ENCODE data around the gene NEGR1. TPM values are rescaled to one million over a fixed set of nuclear protein-coding genes. Genes with fewer than 3 reads are reported as not detected.

NEGR1 gene
- total RNA-seq, 1 experiment from 2014 or later: 0.03 TPM

DNA sequence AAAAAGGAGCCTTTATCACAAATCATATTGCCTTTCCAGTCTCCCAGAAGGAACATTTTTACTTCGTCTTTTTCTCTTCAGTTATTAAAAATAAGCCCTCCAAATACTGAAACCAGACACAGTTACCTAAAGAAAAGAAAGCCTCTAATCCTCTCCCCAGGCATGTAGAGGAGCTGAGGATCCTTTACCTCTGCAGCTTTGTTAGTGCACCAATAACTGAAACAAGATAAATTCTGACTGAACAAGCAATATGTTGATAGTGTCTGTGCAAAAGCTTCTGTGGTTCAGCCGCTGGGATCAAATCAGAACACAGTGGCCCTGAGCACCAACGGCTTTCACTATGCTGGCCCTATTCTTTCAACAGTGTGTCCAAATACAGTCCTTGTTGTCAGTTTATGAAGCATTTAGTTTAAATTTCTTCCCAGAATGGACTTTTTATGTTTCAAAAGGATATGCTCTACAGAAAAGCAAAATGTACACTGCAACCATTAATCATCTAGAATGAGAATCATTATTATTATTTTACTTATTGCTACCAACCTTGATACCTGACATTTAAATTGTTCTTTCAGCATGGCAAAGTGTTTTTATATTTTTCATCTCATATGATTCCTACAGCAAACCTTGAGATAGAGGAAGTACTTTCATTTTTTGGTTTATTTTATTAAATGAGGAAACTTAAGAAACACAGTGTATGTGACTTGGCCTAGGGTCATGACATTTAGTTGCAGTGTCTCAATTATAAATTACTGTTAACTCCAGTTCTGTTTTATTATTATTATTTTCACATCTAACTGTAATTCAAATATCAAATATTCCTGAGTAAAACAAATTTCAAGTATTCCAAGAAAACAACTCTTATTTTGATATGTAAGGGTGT, 217.9 kb downstream of the NEGR1 start:
- in situ Hi-C loops (cut with HindIII; ENCODE audit: low pct_unique_long_range_greater_than_20kb, low sequenced_read_pairs): no loop called here
- no peak for DNase-seq (ENCODE audit: low read depth)

DNA sequence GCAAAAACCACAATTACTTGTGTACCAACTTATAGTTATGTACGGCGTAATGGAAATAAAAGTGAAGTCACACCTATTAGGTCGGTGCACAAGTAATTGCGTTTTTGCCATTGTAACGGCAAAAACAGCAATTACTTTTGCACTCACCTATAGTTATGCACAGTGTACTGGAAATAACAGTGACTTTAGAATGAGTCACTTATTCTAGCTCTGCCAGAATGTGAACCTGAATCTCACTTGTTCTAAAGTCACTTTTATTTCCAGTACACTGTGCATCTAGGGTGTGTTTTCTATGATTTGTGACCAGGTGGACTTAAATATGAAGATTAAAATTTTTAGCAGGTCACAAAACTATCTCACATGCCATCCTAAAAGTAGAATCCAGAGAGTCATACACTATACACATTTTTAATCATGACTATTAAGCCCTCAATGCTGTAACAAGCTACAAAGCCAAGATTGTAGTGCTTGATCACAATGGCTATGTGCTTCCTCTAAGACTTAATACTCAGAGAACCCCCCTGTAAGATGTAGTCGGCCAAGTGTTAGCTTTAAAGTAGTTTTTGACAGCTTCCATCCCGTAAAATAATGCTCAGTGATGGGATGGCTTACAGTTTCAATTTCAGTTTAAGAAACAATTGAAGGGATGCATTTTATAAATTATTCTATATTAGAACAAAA, 218.8 kb downstream of the NEGR1 start:
- no peak for DNase-seq (ENCODE audit: low read depth)
- in situ Hi-C loops (cut with HindIII; ENCODE audit: low pct_unique_long_range_greater_than_20kb, low sequenced_read_pairs): no loop called here

DNA sequence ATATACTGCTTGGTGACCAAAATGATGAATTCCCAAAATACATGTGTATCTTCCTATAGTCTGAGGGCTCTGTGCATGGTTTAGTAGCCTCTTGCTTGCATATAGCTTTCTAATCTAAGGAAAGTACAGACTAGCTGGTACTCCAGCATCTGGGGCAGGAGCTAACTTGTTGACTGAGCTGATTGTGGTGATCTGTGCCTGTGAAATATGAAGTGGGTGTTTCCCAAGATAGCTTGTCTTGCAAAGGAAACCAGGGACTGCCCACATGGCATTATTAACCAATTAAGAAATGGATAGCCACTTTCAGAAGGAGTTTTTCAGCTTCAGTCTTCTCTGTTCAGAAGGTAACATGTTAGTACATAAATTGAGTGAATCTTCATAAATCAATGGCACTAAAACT, 219.8 kb downstream of the NEGR1 start:
- no peak for DNase-seq (ENCODE audit: low read depth)
- in situ Hi-C loops (cut with HindIII; ENCODE audit: low pct_unique_long_range_greater_than_20kb, low sequenced_read_pairs): no loop called here

DNA sequence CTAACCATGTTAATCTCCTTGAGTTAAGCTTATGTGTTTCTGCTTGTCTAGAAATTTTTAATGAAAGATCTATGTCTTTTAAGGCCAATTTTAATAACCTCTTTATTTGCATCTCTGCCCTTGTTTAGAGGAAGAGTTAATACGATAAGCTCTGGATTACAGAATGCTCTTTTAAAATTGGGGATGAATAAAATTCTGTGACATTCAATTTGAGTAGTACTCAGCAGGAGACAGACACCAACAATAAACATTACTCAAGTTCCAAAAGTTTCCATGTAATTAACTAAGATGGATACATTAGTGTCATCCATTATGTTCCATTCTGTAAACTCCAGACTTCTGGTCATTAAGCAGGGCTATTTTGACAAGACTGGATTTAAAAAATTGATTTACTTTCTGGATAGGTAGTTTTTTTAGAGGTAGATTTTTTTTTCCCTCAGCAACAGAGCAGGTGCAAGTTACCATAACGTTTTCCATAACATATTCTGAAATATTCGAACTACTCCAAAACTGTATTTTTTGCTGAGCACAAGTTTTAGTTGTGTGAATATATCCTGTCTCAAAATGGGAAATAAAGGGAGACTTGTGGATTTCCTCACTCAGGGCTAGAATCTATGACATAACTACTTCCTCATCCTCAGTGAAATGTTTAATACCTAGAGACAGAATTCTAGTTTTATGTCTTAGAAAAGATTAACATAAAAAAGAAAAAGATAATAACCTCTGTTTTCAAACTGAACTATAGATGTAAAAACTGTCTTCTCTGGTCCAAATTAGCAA, 221.7 kb downstream of the NEGR1 start:
- in situ Hi-C loops (cut with HindIII; ENCODE audit: low pct_unique_long_range_greater_than_20kb, low sequenced_read_pairs): no loop called here
- DNase-seq (ENCODE audit: low read depth): no peak

DNA sequence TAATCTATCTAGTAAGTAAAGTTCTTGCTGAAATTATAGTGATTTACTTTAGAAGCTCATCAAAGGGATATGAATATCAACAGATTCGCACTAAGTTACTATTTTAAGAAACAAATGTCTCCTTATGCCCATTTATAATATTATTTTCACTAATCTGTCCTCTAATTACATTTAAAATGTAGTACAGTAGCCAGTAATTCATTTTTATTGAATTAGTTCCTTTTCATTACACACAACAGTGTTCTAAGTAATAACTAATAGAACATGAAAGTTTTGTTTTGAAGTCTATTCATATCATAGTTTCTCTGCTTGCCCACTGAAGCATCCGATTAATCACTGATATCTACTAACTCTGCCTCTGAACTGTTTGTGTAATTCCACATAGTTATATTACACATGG, 225.8 kb downstream of the NEGR1 start:
- in situ Hi-C loops (cut with HindIII; ENCODE audit: low pct_unique_long_range_greater_than_20kb, low sequenced_read_pairs): no loop called here
- no peak for DNase-seq (ENCODE audit: low read depth)

DNA sequence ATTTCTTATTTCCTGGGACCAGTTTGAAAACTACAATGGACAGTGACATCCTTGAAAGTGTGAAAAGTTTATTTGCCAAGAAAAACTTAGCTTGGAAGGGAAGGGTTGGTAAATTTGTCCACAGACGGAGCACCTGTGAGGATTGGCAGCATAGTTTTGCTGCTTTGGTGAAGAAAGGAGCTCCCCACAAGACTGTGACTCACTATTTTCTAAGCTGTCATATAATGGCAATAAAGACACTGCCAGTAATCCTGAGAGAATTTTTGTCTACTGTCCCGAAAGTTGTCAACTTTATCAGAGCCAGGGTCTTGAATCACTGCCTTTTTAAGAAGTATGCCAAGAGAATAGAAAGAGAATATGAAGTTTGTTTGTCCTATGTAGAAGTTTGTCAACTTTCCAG, 230.8 kb downstream of the NEGR1 start:
- in situ Hi-C loops (cut with HindIII; ENCODE audit: low pct_unique_long_range_greater_than_20kb, low sequenced_read_pairs): no loop called here
- DNase-seq (ENCODE audit: low read depth): no peak

DNA sequence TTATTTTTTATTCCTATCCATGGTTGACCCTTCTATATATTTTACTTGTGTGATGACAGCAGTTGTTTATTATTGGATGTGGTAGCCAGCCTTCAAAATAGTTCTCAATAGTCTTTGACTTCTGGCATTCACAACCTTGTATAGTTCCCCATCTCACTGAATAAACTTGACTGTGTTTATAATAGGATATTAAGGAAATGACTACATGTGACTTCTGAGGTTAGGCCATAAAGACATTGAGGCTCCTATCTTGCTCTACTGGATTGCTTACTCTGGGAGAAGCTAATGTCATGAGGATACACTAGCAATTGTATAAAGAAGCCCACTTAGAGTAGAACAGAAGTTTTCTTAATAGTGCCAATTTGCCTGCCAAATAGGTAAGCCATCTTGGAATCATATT, 231.8 kb downstream of the NEGR1 start:
- DNase-seq (ENCODE audit: low read depth): no peak
- in situ Hi-C loops (cut with HindIII; ENCODE audit: low pct_unique_long_range_greater_than_20kb, low sequenced_read_pairs): no loop called here

DNA sequence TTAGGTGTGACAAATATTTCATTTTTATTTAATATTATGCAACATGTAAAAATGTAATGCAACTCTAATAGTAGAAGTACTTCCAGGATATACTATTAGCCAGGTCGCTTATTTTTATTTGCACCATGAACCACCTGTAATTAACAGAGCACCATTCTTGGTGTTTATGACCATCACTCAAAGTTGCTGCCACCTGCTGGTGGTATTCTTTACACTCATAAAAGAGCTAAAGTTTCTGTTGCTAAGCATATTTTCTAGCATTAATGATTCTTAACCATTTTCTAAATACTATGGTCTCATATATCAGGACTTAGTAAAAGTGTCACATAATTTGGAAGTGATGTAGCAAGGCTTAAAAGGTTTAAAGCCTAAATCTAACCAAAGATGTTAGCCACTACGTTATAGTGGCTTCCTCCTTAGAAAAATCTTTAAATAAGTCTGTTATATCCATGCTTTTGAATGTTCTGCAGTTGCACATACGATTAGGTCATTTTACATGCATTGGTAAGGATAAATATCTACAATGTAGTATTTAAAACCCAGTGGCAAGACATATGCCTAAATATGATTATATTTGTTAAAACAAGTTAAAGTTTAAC, 244.5 kb downstream of the NEGR1 start:
- in situ Hi-C loops (cut with HindIII; ENCODE audit: low pct_unique_long_range_greater_than_20kb, low sequenced_read_pairs): no loop called here
- no peak for DNase-seq (ENCODE audit: low read depth)

DNA sequence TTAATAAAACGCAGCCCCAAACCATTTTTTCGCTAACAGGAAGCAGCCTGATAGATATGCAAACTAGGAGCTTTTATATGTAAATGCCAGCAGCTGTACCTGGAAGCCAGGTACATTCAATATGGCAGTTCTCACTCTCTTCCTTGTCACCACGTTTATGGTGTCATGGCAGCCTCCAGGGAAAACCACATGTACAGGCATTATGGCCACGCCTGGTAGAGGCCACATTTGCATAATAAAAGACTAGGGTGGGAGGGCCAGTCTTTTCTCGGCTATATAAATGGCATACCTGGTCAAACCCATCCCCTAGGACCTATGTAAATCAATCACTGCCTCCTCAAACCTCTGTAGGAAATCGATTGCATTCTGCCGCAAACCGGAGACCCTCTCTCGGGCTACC, 247.5 kb downstream of the NEGR1 start:
- in situ Hi-C loops (cut with HindIII; ENCODE audit: low pct_unique_long_range_greater_than_20kb, low sequenced_read_pairs): no loop called here
- no peak for DNase-seq (ENCODE audit: low read depth)

DNA sequence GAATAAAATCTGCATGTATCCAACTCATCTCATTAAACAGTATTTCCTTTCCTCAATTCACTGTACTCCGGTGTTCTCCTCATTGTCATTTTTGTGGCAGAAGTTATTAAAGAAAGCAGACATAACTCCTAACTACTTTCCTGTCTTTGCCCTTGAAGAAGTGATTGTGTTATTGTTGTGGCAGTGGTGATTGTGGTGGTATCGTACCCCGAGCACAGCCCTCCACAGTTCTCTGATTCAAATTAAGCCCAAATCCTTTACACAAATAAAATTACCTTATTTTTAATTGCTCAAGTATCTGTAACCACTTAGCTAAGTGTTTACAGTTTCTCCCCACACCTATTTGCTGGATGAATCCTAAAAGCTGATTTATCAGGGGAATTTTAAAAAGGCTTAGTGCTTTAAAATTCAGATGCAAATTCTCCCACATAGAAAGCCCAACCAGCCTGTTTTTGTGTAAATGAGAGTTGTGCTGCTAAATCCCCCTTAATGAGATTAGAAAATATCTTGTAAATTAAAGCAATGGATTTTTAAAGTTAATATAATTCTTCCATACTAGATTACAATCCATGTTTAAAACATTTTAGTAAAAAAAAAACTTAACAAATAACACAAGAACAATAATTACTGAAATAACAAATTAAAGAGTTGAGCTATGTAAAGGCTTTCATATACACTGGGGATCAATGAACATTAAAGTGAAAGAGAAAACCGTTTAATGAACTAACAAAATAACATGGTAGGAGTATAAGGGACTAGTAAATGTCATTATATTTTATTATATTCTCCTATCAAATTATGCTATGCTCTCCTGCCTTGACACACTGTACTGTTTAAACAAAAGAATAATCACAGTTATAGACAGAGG, 259.0 kb downstream of the NEGR1 start:
- no peak for DNase-seq (ENCODE audit: low read depth)
- in situ Hi-C loops (cut with HindIII; ENCODE audit: low pct_unique_long_range_greater_than_20kb, low sequenced_read_pairs): no loop called here

DNA sequence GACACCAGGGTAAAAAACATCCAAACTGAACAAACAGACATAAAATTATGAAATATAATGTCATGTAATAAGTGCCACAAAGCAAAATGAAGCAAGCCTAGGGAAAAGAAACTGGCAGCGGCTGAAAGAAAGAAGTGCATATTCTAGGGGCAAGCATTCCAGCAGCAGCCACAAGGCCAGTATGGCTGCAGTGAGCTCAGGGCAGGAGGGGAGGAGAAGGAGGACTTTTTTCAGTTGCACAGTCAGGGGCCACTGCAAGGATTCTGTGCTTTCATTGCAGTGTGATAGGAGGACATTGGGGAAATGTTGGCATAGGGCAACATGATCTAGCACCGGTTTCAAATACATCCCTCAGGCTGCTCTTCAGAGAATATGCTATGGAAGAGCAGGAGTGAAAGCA, 263.8 kb downstream of the NEGR1 start:
- in situ Hi-C loops (cut with HindIII; ENCODE audit: low pct_unique_long_range_greater_than_20kb, low sequenced_read_pairs): no loop called here
- no peak for DNase-seq (ENCODE audit: low read depth)

DNA sequence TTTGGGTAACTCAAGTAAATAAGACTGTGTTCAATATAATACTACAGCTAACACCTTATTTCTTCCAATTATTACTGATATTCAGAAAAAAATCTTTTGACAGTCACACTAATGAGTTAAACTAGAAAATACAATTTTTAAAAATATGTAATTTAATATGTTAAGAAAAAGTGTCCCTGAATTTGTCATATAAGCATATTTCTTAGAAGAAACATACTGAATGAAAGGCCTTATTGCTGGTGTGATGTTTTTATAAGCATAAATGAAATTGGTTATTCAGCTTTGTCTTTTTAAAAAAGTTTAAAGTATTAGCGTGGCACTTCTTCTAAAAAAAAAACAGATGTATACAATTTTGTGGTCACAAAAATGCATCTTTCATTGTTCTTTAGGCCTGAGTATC, 267.3 kb downstream of the NEGR1 start:
- no peak for DNase-seq (ENCODE audit: low read depth)
- in situ Hi-C loops (cut with HindIII; ENCODE audit: low pct_unique_long_range_greater_than_20kb, low sequenced_read_pairs): no loop called here

DNA sequence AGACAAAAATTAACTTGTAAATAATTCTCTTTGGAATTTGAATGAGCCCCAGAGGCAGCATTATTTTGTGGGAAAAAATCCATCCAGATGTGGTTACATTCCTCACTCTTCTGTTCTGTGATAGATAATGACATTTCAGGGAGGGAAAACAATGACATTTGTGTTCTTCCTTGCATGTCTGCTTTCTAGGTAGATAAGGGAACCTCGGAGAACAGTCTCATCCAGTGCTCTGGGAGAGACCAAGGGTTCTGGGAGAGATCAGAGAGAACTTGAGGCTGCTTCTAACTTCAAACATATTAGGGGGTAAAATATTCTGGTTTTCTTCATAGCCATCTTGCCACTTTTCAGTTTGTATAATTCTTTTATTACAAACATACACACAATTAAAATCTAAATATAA, 269.2 kb downstream of the NEGR1 start:
- in situ Hi-C loops (cut with HindIII; ENCODE audit: low pct_unique_long_range_greater_than_20kb, low sequenced_read_pairs): no loop called here

DNA sequence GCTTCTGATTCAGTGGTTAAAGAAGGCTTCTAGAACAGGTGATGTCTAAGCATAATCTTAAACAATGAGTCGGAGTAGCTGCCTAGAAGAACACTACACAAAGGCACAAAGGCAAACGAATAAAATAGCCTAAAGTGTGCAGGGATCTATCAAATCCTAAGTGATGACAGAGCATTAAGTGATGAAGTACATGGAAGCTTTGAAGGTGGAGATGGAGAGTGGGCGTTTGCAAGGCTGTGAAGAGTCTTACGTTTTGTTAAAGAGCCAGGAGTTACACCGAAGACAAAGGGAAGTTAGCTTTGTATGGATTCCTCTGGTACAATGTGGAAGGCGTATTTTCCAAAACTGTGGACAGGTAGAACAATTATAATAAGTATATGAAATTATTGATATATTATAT, 270.6 kb downstream of the NEGR1 start:
- DNase-seq (ENCODE audit: low read depth): no peak
- in situ Hi-C loops (cut with HindIII; ENCODE audit: low pct_unique_long_range_greater_than_20kb, low sequenced_read_pairs): no loop called here

More for the DNA sequence above, 269.2 kb downstream of the NEGR1 start:
- no peak for DNase-seq (ENCODE audit: low read depth)

DNA sequence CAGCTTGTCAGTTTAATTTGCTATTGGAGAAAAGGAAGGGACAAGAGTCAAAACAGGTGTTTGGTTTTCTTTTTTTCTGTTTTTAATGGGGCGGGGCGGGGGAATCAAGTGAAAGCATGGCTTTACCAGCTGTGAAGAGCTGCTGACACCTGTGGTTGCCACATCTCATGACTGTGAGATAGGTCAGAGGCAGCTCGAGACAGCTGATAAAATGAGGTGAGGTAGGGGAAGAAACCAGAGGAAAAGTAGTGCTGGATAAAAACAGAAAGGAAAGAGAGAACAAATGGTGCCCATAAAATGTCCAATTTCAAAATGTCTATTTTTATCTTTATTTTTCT, 272.3 kb downstream of the NEGR1 start:
- in situ Hi-C loops (cut with HindIII; ENCODE audit: low pct_unique_long_range_greater_than_20kb, low sequenced_read_pairs): no loop called here
- DNase-seq (ENCODE audit: low read depth): no peak

DNA sequence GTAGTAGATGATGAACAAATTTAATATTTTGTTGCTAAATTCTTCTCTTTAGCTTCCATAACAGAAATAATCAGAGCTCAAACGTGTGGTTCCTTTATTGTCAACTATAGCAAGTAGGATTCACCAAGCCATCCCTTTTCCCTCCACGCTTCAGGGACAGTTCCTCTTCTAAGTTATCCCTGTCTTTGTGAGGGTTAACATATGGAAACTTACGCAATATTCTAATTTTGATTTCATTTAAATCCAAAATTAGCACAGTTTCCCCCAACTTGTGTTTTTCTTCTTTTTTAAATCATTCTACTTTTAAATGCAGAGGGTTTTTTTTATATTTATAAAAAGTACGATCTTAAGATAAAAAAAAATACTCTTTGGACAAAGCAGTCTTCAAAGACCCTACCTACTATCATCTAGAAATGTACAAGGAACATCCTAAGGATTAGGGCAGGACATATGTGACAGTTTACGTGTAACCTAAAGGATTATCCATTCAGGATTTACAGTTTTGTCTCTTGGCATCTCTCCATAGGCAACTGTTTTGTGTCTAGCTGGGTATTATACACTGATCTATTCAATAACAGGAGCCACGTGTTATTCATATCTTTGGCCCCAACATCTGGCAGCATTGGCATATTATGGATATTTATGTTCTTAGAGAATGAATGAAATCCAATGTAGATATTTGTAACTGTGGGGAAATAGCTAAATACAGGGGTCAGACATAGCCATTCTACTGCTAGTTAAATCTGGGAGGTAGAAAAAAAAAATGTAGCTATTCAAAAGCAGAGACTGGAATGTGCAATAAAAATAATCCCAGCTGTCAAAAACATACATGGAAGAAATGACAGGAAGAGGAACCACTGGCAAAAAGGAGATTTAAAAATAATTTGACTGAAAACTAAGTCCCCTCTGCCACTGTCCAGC, 272.9 kb downstream of the NEGR1 start:
- no peak for DNase-seq (ENCODE audit: low read depth)
- in situ Hi-C loops (cut with HindIII; ENCODE audit: low pct_unique_long_range_greater_than_20kb, low sequenced_read_pairs): no loop called here

DNA sequence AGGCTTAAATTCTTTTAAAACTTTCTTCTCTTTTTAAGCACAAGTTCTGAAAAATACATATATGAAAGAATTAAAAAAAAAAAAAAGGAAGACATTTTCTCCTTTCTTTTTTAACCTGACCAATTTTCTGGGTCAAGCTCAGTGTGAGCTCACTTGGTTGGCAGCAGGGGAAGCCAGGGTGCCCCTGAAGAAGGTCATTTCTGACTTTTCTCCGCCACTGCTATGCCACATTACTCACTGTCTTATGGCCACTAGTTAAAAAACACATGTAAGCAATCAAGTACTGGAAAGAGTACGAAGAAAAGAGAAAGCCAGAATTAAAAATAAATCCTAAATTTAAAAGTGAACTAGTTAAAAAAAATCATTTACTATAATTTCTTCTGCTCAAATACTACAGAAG, 275.0 kb downstream of the NEGR1 start:
- DNase-seq (ENCODE audit: low read depth): no peak
- in situ Hi-C loops (cut with HindIII; ENCODE audit: low pct_unique_long_range_greater_than_20kb, low sequenced_read_pairs): no loop called here

Measured in Caki2 (cell line).